CD4-positive, alpha-beta T cell treated with Interleukin-17A for 4 hours (primary cell): ENCODE results near the gene PDE11A.

Experiments
- DNase-seq: peaks from one replicate; pipeline ENCODE4 v3.0.0-alpha.2; 2020; ENCODE audit warnings: mixed read lengths

The PDE11A gene

GRCh38 chr2:177721087-177721486 is 351.5 kb downstream of the PDE11A start:
- no peak for DNase-seq

- DNase-seq = no peak
Observed at GRCh38 chr2:177717831-177718618, 354.6 kb downstream of the PDE11A start.

DNA sequence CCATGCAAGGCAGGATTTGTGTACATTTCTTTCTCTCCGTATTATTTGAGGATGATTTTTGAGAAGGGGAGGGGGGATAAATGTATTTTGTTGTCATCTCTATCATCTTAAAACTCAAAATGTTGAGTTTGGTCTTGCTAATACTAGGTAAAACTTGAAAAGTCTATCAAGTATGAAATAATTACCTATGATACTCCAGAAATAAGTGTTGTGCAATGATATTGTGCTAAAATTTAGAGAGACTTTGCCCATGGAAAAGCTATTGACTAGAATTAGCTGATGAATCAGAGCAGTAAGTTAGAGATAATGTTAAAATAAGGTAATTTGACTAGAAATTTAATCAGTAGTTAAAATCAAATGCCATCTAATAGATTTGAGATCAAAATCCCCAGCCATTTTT is 356.1 kb downstream of the PDE11A start:
- DNase-seq = no peak

GRCh38 chr2:177715771-177716170 is 356.8 kb downstream of the PDE11A start:
- DNase-seq = no peak

DNA sequence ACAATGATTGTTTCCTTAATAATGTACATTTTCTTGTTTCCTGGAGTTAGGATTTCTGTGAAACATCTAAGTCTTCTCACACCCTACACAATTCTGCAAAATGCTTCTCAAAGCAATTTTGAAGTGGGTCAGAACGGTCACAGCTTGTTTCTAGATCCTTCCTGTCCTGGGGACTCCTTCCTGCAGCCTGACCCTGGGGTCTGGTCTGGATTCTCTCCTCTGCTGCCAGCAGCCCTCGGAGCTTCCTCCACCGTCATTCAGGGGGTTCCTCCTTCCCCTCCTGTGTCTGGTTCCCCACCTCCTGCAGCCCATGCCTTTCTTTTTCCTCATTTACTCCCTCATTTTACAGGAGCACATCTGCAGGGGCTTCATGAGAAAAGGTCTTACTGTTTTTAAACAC is 357.9 kb downstream of the PDE11A start:
- DNase-seq = no peak

- DNase-seq = no peak
Observed at GRCh38 chr2:177712462-177712861, 360.1 kb downstream of the PDE11A start.

GRCh38 chr2:177711483-177712265 is 360.9 kb downstream of the PDE11A start:
- DNase-seq = no peak

DNA sequence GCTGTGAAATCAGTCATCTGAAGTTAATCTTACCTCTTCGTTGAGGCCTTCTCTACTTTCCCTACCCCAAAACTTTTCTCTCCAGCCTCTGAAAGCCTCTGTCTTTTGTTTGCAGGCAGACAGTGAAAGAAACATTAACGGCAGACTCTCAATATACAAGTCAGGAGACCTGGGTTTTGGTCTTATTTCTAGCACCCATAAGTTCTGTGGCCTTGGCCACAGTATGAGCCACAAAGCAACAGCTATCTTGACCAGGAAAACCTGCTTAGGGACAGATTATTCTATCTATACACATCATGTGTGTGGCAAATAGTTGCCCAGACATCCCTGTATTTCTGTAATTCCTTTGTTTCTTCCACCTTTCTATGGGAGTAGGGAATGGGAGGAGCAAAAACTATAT is 361.7 kb downstream of the PDE11A start:
- no peak for DNase-seq

DNA sequence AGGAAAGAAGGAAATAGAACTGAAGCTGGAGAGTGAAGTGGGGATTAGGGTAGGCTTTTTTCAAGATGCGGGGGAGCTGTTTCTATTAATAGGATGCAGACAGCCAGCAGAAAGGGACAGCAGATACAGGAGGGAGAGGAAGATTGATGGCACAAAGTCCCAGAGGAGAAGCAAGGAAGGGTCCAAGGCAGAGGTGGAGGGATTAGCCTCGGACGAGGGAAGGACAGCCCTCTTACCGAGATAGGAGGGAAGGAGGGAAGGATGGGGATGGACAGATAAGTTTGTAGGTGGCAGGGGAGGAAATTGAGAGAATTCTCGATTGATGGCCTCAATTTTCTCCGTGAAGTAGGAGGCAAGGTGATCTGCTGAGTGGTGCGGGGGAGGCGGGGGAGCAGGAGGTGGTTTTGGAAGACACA is 362.6 kb downstream of the PDE11A start:
- DNase-seq = no peak

DNA sequence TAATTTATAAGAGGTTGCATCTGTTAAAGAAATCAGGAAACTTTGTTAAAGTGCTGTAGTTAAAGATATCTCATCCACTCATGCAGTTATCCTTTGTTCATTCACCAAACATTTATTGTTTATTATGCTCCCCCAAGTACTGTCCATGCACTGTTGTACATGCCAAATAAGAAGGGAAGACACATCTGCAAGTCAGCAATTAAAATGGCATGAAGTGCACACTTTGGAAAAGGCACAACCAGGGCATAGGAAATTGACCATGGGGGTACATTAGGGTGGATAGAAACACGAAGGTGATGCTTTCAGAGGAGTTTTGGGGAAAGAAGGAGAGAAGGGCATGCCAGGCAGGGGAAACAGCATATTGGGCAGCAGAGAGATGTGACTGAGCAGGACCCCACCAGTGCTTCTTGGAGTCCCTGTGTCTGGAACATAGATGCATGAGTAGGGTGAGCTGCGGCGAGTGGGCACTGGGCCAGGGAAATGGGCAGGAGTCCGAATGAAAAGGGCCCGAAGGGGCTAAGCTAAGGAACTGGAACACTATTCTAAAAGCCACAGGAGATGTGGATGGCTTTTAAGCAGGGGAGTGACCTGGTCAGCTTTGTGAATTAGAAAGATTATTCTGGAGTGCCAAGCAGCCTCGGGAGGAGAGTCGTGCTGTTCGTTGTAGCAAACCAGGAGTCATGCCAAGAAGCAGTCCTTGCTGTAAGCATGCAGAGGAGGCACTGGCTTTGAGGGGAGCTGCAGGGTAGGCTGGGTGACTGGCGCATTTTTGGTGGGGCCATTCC is 363.7 kb downstream of the PDE11A start:
- DNase-seq = no peak

DNA sequence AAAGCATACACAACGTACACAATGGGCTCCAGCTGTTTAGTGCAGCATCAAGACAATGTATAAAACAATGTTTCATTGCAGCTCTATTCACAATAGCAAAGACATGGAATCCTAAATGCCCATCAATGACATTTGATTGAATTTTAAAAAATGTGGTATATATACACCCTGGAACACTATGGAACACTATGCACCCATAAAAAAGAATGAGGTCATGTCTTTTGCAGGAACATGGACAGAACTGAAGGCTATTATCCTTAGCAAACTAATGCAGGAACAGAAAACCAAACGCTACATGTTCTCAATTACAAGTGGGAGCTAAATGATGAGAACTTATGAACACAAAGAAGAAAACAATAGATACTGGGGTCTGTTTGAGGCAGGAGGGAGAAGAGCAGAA is 364.5 kb downstream of the PDE11A start:
- DNase-seq = no peak

GRCh38 chr2:177705511-177706173 is 366.9 kb downstream of the PDE11A start:
- no peak for DNase-seq

GRCh38 chr2:177703159-177703558 is 369.4 kb downstream of the PDE11A start:
- DNase-seq = no peak

GRCh38 chr2:177698281-177698680 is 374.3 kb downstream of the PDE11A start:
- no peak for DNase-seq

DNA sequence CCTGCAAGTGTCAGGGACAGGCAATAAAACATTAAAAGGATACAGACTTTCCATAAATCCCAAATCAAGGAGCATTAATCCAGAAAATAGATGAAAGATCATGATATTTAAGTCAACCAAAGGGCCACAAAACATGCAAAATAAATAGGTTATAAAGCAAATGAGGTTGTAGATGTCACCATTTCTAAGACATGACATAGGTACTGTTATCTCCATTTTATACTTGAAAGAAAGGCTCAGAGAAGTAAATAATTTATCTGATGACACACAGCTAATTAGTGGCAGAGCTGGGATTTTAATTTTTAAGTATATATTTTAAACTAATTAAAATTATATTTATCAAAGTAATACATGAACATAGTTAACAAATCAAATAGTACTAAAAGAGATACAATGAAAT is 378.2 kb downstream of the PDE11A start:
- DNase-seq = no peak

- DNase-seq = no peak
Observed at GRCh38 chr2:177693658-177694339, 378.8 kb downstream of the PDE11A start.

GRCh38 chr2:177692783-177693269 is 379.8 kb downstream of the PDE11A start:
- no peak for DNase-seq

- no peak for DNase-seq
Observed at GRCh38 chr2:177692042-177692782, 380.4 kb downstream of the PDE11A start.

- no peak for DNase-seq
Observed at GRCh38 chr2:177691177-177691576, 381.4 kb downstream of the PDE11A start.

DNA sequence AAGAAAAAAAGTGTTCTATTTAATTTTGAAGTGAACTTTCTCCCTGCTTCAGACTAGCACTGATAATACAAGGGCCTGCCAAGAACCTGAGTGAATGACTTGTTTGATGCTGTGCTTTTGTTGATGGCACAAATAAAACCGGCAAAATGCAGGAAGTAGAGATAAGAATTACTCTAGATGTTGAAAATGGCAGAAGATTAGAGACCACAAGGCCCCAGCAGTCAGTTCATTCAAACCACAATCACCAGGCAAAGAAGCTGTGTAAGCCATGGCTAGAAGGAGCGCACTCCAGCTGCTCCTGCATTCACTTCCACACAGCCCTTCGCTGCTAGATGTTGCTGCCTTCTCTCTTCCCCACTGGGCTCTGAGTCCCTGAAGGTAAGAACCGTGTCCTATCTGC is 383.0 kb downstream of the PDE11A start:
- DNase-seq = no peak

DNA sequence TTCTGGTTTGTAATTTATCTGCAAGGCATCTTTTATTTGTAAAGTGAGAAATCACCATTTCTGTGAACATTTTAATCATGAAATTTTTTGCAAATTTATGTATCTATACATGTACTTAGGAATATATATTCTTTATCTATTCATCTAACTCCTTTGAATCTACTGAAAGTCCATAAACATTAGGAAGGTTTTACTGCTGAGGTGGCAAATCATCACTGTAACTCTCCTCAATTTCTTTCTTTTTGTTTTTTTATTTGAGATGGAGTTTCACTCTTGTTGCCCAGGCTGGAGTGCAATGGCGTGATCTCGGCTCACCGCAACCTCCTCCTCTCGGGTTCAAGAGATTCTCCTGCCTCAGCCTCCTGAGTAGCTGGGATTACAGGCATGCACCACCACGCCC is 383.7 kb downstream of the PDE11A start:
- DNase-seq = no peak
